ENCODE data around the gene CCDC34. TPM values are rescaled to one million over a fixed set of nuclear protein-coding genes. Genes with fewer than 3 reads are reported as not detected.

CCDC34 gene
- total RNA-seq, 1 donor from 2014 or later, result 5.6 TPM

DNA sequence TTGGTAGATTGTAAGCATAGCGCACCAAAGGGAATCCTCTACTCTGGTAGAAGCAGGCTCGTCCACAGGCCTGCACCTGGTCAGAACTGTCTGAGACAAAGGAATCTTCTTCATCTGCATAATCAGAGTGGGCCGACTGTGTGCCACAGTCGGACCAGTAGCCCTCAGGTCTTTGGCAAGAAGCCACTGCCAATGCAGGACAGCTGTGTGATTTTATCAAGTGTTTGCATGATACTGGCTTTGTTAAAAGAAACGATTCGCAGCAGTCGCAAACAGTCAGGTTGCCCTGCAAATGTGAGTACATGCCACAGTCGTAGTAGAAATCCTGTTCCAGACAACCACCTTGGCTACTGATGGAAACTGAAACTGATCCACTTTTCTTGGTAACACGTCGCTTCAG lies 4.9 kb upstream of the CCDC34 start:
- Mint-ChIP-seq H3K4me1 (ENCODE audit: unreplicated experiment) (peaks cover 6% of the 10 kb centered on the region), H3K36me3 (ENCODE audit: low read depth, unreplicated experiment) (no peaks in the 10 kb centered on the region), H3K27ac (ENCODE audit: unreplicated experiment) (no peak overlapping the region), H3K27me3 (ENCODE audit: unreplicated experiment) (peaks cover under 1% of the 10 kb centered on the region), H3K9me3 (ENCODE audit: unreplicated experiment) (no peaks in the 10 kb centered on the region), H3K4me3 (ENCODE audit: unreplicated experiment) (no peak overlapping the region)
- TF ChIP-seq, protein P1, sequence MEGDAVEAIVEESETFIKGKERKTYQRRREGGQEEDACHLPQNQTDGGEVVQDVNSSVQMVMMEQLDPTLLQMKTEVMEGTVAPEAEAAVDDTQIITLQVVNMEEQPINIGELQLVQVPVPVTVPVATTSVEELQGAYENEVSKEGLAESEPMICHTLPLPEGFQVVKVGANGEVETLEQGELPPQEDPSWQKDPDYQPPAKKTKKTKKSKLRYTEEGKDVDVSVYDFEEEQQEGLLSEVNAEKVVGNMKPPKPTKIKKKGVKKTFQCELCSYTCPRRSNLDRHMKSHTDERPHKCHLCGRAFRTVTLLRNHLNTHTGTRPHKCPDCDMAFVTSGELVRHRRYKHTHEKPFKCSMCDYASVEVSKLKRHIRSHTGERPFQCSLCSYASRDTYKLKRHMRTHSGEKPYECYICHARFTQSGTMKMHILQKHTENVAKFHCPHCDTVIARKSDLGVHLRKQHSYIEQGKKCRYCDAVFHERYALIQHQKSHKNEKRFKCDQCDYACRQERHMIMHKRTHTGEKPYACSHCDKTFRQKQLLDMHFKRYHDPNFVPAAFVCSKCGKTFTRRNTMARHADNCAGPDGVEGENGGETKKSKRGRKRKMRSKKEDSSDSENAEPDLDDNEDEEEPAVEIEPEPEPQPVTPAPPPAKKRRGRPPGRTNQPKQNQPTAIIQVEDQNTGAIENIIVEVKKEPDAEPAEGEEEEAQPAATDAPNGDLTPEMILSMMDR (IDR thresholded peaks at IDR 0.05; ENCODE audit: unreplicated experiment), result no peak
- no peak for DNase-seq (ENCODE audit: low spot score)

DNA sequence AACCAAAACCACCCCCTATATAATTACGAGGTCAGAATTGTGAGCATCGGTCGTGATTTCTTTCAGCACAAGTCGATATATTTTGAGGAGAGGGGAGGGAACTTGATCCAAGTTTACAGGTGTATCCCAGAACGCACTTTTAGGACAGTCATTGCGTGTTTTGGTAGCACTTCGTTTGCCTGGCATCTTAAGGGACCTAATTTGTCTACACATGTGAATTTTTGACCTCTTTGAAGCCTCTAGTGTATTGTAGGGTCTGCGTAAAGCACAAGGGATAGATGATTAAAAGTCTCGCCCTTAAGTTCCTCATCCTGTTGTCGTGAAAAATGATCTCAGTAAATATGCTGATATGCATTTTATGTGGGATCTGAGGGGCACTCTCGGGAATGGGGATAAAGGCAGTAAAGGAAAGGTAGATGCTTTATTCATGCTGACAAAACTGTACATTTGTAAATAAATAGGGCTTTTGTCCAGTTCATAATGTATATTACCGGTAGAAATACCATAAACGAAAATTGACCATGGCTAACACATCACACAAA lies 632 bp upstream of the CCDC34 start:
- Mint-ChIP-seq H3K27me3 (ENCODE audit: unreplicated experiment) (peaks cover 3% of the 10 kb centered on the region), H3K4me1 (ENCODE audit: unreplicated experiment) (peaks cover 6% of the 10 kb centered on the region), H3K4me3 (ENCODE audit: unreplicated experiment) (peak overlapping the region; percentile 88), H3K27ac (ENCODE audit: unreplicated experiment) (peak overlapping the region; percentile 98), H3K9me3 (ENCODE audit: unreplicated experiment) (no peaks in the 10 kb centered on the region), H3K36me3 (ENCODE audit: low read depth, unreplicated experiment) (no peaks in the 10 kb centered on the region)
- no peak for DNase-seq (ENCODE audit: low spot score)
- TF ChIP-seq, protein P1 (IDR thresholded peaks at IDR 0.05; ENCODE audit: unreplicated experiment), result no peak

GRCh38 chr11:27361649-27362431 lies 1.2 kb downstream of the CCDC34 start:
- TF ChIP-seq, protein P1 (IDR thresholded peaks at IDR 0.05; ENCODE audit: unreplicated experiment), result no peak
- Mint-ChIP-seq H3K36me3 (ENCODE audit: low read depth, unreplicated experiment) (no peaks in the 10 kb centered on the region), H3K27me3 (ENCODE audit: unreplicated experiment) (peaks cover 3% of the 10 kb centered on the region), H3K9me3 (ENCODE audit: unreplicated experiment) (no peaks in the 10 kb centered on the region), H3K27ac (ENCODE audit: unreplicated experiment) (no peak overlapping the region), H3K4me1 (ENCODE audit: unreplicated experiment) (peaks cover 6% of the 10 kb centered on the region), H3K4me3 (ENCODE audit: unreplicated experiment) (peak overlapping the region; percentile 95)
- DNase-seq (ENCODE audit: low spot score), result no peak

DNA sequence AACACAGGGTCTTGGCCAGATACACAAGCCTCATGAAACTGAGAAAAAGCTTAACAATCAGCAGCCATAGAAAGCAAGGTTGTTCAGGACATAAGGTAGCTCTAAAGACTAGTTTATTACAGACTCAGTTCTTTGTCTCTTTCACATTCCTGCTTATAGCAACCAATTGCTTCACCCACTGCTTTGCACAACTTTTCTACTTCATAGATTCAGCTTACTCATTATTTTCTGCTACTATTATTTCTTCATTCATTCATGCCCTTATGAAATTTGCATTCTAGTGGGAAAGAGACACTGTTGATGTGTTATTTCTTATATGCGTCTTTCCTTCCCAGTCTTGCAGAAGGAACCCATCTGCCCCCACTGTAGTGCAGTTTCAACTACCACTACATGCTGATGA lies 4.7 kb downstream of the CCDC34 start:
- peaks cover under 1% of the 10 kb centered on the region for H3K4me1 Mint-ChIP-seq (ENCODE audit: unreplicated experiment)
- TF ChIP-seq, protein P1 (IDR thresholded peaks at IDR 0.05; ENCODE audit: unreplicated experiment), result no peak
- no peak overlapping the region for H3K4me3 Mint-ChIP-seq (ENCODE audit: unreplicated experiment)
- peaks cover 3% of the 10 kb centered on the region for H3K27me3 Mint-ChIP-seq (ENCODE audit: unreplicated experiment)
- DNase-seq (ENCODE audit: low spot score), result no peak
- no peak overlapping the region for H3K27ac Mint-ChIP-seq (ENCODE audit: unreplicated experiment)
- no peaks in the 10 kb centered on the region for H3K36me3 Mint-ChIP-seq (ENCODE audit: low read depth, unreplicated experiment)
- H3K9me3 Mint-ChIP-seq (ENCODE audit: unreplicated experiment), result no peaks in the 10 kb centered on the region

- TF ChIP-seq, protein P1 (IDR thresholded peaks at IDR 0.05; ENCODE audit: unreplicated experiment), result no peak
- Mint-ChIP-seq H3K4me3 (ENCODE audit: unreplicated experiment) (no peak overlapping the region), H3K27me3 (ENCODE audit: unreplicated experiment) (peaks cover 2% of the 10 kb centered on the region), H3K4me1 (ENCODE audit: unreplicated experiment) (no peaks in the 10 kb centered on the region), H3K27ac (ENCODE audit: unreplicated experiment) (no peak overlapping the region), H3K36me3 (ENCODE audit: low read depth, unreplicated experiment) (no peaks in the 10 kb centered on the region), H3K9me3 (ENCODE audit: unreplicated experiment) (no peaks in the 10 kb centered on the region)
- no peak for DNase-seq (ENCODE audit: low spot score)
Measured at GRCh38 chr11:27357250-27357649, 5.8 kb downstream of the CCDC34 start.
